ENCODE data around the gene PTPRK. TPM values are rescaled to one million over a fixed set of nuclear protein-coding genes. Genes with fewer than 3 reads are reported as not detected.

The PTPRK gene
- polyA plus RNA-seq, 3 donors, result 46.9 to 52.3 (median 51.2) TPM

GRCh38 chr6:128519132-128519930 lies 1.1 kb downstream of the PTPRK start:
- DNase-seq, result peak; percentile 76

- no peak for DNase-seq
These were observed 1.8 kb downstream of the PTPRK start for GRCh38 chr6:128518434-128519131.

GRCh38 chr6:128517124-128517523 lies 3.3 kb downstream of the PTPRK start:
- DNase-seq, result no peak

- no peak for DNase-seq
These were observed 3.9 kb downstream of the PTPRK start for GRCh38 chr6:128516514-128516898.

- DNase-seq, result no peak
These were observed 4.6 kb downstream of the PTPRK start for GRCh38 chr6:128515550-128516513.

- DNase-seq, result no peak
These were observed 6.5 kb downstream of the PTPRK start for GRCh38 chr6:128513878-128514277.

- no peak for DNase-seq
These were observed 8.1 kb downstream of the PTPRK start for GRCh38 chr6:128512296-128512695.

GRCh38 chr6:128511506-128511905 lies 8.9 kb downstream of the PTPRK start:
- DNase-seq, result no peak

- DNase-seq, result no peak
These were observed 10.7 kb downstream of the PTPRK start for GRCh38 chr6:128509709-128510108.

- DNase-seq, result no peak
These were observed 11.7 kb downstream of the PTPRK start for GRCh38 chr6:128508588-128509296.

- DNase-seq, result no peak
These were observed 12.8 kb downstream of the PTPRK start for GRCh38 chr6:128507337-128508310.

GRCh38 chr6:128505603-128506002 lies 14.8 kb downstream of the PTPRK start:
- DNase-seq, result no peak

- DNase-seq, result no peak
These were observed 16.3 kb downstream of the PTPRK start for GRCh38 chr6:128504003-128504654.

GRCh38 chr6:128500749-128501600 lies 19.4 kb downstream of the PTPRK start:
- no peak for DNase-seq

- DNase-seq, result no peak
These were observed 20.4 kb downstream of the PTPRK start for GRCh38 chr6:128500014-128500413.

- DNase-seq, result no peak
These were observed 21.2 kb downstream of the PTPRK start for GRCh38 chr6:128499079-128499731.

GRCh38 chr6:128498234-128498633 lies 22.2 kb downstream of the PTPRK start:
- no peak for DNase-seq
